Gastrocnemius medialis (tissue), 4 donors: ENCODE data around the gene MAML3.

Experiments used
- POLR2A ChIP-seq, 2 donors: fragments of 450-650 bp; IDR thresholded peaks; one replicate each; pipeline ENCODE4 v1.6.1; 2017; ENCODE audit warnings: antibody characterized with exemption in 2 of 2, mild to moderate bottlenecking in 2 of 2, moderate library complexity in 2 of 2
- TF ChIP-seq, protein P1 (sequence below), 5 experiments: fragments of 450-650 bp in 3 of 5; fragments of 200-600 bp in 2 of 5; sonication (generic) in 2 of 5; IDR thresholded peaks in 4 of 5; conservative IDR thresholded peaks in 1 of 5; 1 replicate in 4 of 5; 2 replicates in 1 of 5; pipeline ENCODE4 v1.5.1; 2016 to 2019; ENCODE audit warnings: antibody characterized with exemption in 5 of 5, mild to moderate bottlenecking in 3 of 5, moderate library complexity in 3 of 5

DNA sequence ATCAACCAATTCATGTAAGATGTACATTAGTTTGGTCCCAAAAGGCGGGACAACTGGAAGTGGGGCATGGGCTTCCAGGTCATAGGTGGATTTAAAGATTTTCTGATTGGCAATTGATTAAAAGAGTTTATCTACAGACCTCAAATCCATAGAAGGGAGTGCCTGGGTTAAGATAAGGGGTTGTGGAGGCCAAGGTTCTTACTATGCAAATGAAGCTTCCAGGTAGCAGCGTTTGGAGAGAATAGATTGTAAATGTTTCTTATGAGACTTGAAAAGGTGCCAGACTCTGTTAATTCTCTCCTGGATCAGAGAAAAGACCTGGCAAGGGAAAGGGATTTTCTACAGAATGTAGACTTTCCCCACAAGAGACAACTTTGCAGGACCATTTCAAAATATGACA is 485.9 kb downstream of the MAML3 start:
- TF ChIP-seq, protein P1, sequence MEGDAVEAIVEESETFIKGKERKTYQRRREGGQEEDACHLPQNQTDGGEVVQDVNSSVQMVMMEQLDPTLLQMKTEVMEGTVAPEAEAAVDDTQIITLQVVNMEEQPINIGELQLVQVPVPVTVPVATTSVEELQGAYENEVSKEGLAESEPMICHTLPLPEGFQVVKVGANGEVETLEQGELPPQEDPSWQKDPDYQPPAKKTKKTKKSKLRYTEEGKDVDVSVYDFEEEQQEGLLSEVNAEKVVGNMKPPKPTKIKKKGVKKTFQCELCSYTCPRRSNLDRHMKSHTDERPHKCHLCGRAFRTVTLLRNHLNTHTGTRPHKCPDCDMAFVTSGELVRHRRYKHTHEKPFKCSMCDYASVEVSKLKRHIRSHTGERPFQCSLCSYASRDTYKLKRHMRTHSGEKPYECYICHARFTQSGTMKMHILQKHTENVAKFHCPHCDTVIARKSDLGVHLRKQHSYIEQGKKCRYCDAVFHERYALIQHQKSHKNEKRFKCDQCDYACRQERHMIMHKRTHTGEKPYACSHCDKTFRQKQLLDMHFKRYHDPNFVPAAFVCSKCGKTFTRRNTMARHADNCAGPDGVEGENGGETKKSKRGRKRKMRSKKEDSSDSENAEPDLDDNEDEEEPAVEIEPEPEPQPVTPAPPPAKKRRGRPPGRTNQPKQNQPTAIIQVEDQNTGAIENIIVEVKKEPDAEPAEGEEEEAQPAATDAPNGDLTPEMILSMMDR (IDR thresholded peaks at IDR 0.05 in 4 of 5, conservative IDR thresholded peaks at IDR 0.05 in 1 of 5), result no peak
- no peak for TF ChIP-seq POLR2A (IDR thresholded peaks at IDR 0.05)
